Endothelial cell of umbilical vein (primary cell): ENCODE measurements around the gene DMD. TPM values are rescaled to one million over a fixed set of nuclear protein-coding genes. Genes with fewer than 3 reads are reported as not detected.

Experiments
- BruUV-seq: library from RNA; stranded (reverse); fragments of 400-500 nt; replicated peaks from 2 replicates; lab custom pipeline; 2021; lab: Mats Ljungman, UMichigan
- CTCF ChIA-PET: fragments of 300-600, 350-600 bp; sonication (Branson Sonifier 250); formaldehyde crosslinking; loops from one replicate; lab custom pipeline; 2021; ENCODE audit warnings: antibody characterized with exemption, inconsistent platforms; lab: Charles Lee
- POLR2A ChIA-PET: fragments of 300-600, 350-600 bp; sonication (Branson Sonifier 250); formaldehyde crosslinking; loops from one replicate; lab custom pipeline; 2021; ENCODE audit warnings: antibody characterized with exemption, inconsistent platforms; lab: Charles Lee
- DNase-seq: peaks from one replicate; pipeline ENCODE4 v3.0.0-alpha.2; 2011; ENCODE audit warnings: low read depth, low spot score
- FAIRE-seq: peaks from 2 replicates; lab custom pipeline; 2011; peaks lifted over from hg19 to GRCh38; lab: Jason Lieb, UNC
- H2AFZ ChIP-seq: 2 replicates; pipeline ENCODE4 v1.6.0; 2012; ENCODE audit warnings: low read depth, low read length, control low read depth, inconsistent platforms
- H3K27ac ChIP-seq: 2 replicates; pipeline ENCODE4 v1.5.1; 2011; ENCODE audit warnings: low read depth, mild to moderate bottlenecking, control low read depth, low read length, moderate library complexity; ENCODE audit not compliant: insufficient read depth
- H3K27me3 ChIP-seq, 2 experiments: 2 replicates each; pipeline versions ENCODE4 v1.6.0 to v1.6.1; 2011; ENCODE audit warnings: low read length in 2 of 2, mixed read lengths in 1 of 2; ENCODE audit not compliant: control insufficient read depth in 2 of 2, insufficient read depth in 2 of 2
- H3K36me3 ChIP-seq, 2 experiments: 2 replicates in 1 of 2; 3 replicates in 1 of 2; pipeline ENCODE4 v1.5.1; 2011; ENCODE audit warnings: low read length in 2 of 2, mild to moderate bottlenecking in 1 of 2, moderate library complexity in 1 of 2; ENCODE audit not compliant: control insufficient read depth in 2 of 2, insufficient read depth in 2 of 2; ENCODE audit errors: extremely low read depth in 1 of 2
- H3K4me1 ChIP-seq: 3 replicates; pipeline ENCODE4 v1.5.1; 2011; ENCODE audit warnings: mild to moderate bottlenecking, low read length; ENCODE audit not compliant: control insufficient read depth, insufficient read depth; ENCODE audit errors: extremely low read depth
- H3K4me2 ChIP-seq: 2 replicates; pipeline ENCODE4 v1.6.1; 2011; ENCODE audit warnings: low read length, control low read depth, mixed read lengths; ENCODE audit not compliant: insufficient read depth
- H3K4me3 ChIP-seq, 3 experiments: fragments of 200-600 bp in 1 of 3; sonication (generic), shearing (Covaris generic) in 1 of 3; replicated peaks in 1 of 3; 2 replicates each; pipeline ENCODE4 v1.5.1; 2011 to 2016; ENCODE audit warnings: control low read depth in 3 of 3, low read length in 3 of 3, mild to moderate bottlenecking in 2 of 3, inconsistent platforms in 1 of 3, low read depth in 1 of 3, moderate library complexity in 1 of 3; ENCODE audit not compliant: insufficient read depth in 1 of 3
- H3K79me2 ChIP-seq: 2 replicates; pipeline ENCODE4 v1.6.0; 2012; ENCODE audit warnings: low read length, inconsistent platforms; ENCODE audit not compliant: control insufficient read depth, insufficient read depth
- H3K9ac ChIP-seq: replicated peaks from 2 replicates; pipeline ENCODE3; 2011; ENCODE audit warnings: low read length, control low read depth; ENCODE audit not compliant: insufficient read depth; ENCODE audit errors: extremely low read depth
- H3K9me1 ChIP-seq: replicated peaks from 3 replicates; pipeline ENCODE4 v1.6.0; 2011; ENCODE audit warnings: mild to moderate bottlenecking, low read length; ENCODE audit not compliant: control insufficient read depth, insufficient read depth; ENCODE audit errors: extremely low read depth
- H3K9me3 ChIP-seq: replicated peaks from 2 replicates; pipeline ENCODE4 v1.5.1; 2012; ENCODE audit warnings: low read length, inconsistent platforms; ENCODE audit not compliant: control insufficient read depth, insufficient read depth
- H4K20me1 ChIP-seq: replicated peaks from 2 replicates; pipeline ENCODE3; 2011; ENCODE audit warnings: mild to moderate bottlenecking, low read length; ENCODE audit not compliant: control insufficient read depth, insufficient read depth; ENCODE audit errors: extremely low read depth
- CTCF ChIP-seq, 2 donors: IDR thresholded peaks; 1 replicate in 1 of 2; 2 replicates in 1 of 2; pipeline ENCODE4 v1.5.1; 2011; ENCODE audit warnings: low read length in 2 of 2, mild to moderate bottlenecking in 2 of 2, moderate library complexity in 2 of 2, control low read depth in 1 of 2, inconsistent platforms in 1 of 2, low read depth in 1 of 2; ENCODE audit not compliant: insufficient read depth in 1 of 2; ENCODE audit errors: extremely low read depth in 1 of 2
- EZH2 ChIP-seq: IDR thresholded peaks from 2 replicates; pipeline ENCODE4 v1.6.1; 2012; ENCODE audit warnings: borderline replicate concordance, low read depth, mild to moderate bottlenecking, moderate library complexity, low read length, inconsistent platforms; ENCODE audit not compliant: severe bottlenecking
- FOS ChIP-seq: IDR thresholded peaks from 2 replicates; pipeline ENCODE4 v1.6.1; 2011; ENCODE audit warnings: mild to moderate bottlenecking, low read length, moderate library complexity, borderline replicate concordance; ENCODE audit not compliant: insufficient read depth
- GATA2 ChIP-seq: IDR thresholded peaks from 2 replicates; pipeline ENCODE4 v1.7.0; 2011; ENCODE audit warnings: low read depth, mild to moderate bottlenecking, moderate library complexity, mixed read lengths, low read length; ENCODE audit not compliant: insufficient read length, insufficient read depth
- JUN ChIP-seq: IDR thresholded peaks from 2 replicates; pipeline ENCODE4 v1.6.1; 2011; ENCODE audit warnings: borderline replicate concordance, low read depth; ENCODE audit not compliant: insufficient read length, insufficient read depth
- MAX ChIP-seq: IDR thresholded peaks from 2 replicates; pipeline ENCODE4 v1.6.1; 2011; ENCODE audit not compliant: insufficient read depth, insufficient read length
- MYC ChIP-seq: IDR thresholded peaks from one replicate; pipeline ENCODE4 v1.6.1; 2011; ENCODE audit warnings: mild to moderate bottlenecking, low read depth, low read length
- POLR2A ChIP-seq: IDR thresholded peaks from 2 replicates; pipeline ENCODE4 v1.6.1; 2012; ENCODE audit warnings: low read depth, mild to moderate bottlenecking, control low read depth, low read length
- POLR2AphosphoS5 ChIP-seq: IDR thresholded peaks from 2 replicates; pipeline ENCODE4 v1.6.1; 2012; ENCODE audit warnings: low read depth, mild to moderate bottlenecking, control low read depth, low read length, moderate library complexity; ENCODE audit not compliant: insufficient read depth
- dilution Hi-C: fragments of 300-500 bp; cut with MboI; formaldehyde crosslinking; loops from one replicate; pipeline ENCODE4 v1.15.0; 2019; ENCODE audit warnings: low sequenced_read_pairs; ENCODE audit not compliant: extremely low pct_ligation_motif_present
- intact Hi-C: fragments of 100-400 bp; cut with micrococcal nuclease; formaldehyde crosslinking; loops from one replicate; pipeline ENCODE4 v1.10.0; 2022
- polyA plus RNA-seq, 4 experiments: library from polyadenylated mRNA; depleted of rRNA in 3 of 4; stranded (reverse) in 3 of 4; unstranded in 1 of 4; fragments of >200 nt; gene quantifications; 2 replicates each; pipeline versions ENCODE4 v1.2.1 to v1.2.3, GENCODE V29; 2011 to 2012; ENCODE audit warnings: missing spikeins in 1 of 4
- total RNA-seq: library from RNA; stranded (reverse); gene quantifications from 2 replicates; pipeline ENCODE4 v1.2.3, GENCODE V29; 2021

Gene DMD
- total and polyA plus RNA-seq, 2 donors (not counting 3 experiments of a cell fraction or from before 2014, with no cell fraction given), result 7.3 to 9.0 TPM

GRCh38 chrX:31653422-31653821 lies 1557.9 kb downstream of the DMD start:
- BruUV-seq, result no TSS peak
- no peaks in the 10 kb centered on the region for H3K79me2 ChIP-seq
- H2AFZ ChIP-seq, result no peak overlapping the region
- POLR2A ChIA-PET, result no interaction called here
- no peak for TF ChIP-seq MAX
- no peak for TF ChIP-seq GATA2
- TF ChIP-seq CTCF (IDR thresholded peaks at IDR 0.05; ENCODE audit: extremely low read depth in 1 of 2, insufficient read depth in 1 of 2, low read depth in 1 of 2, low read length in 2 of 2), result no peak
- no peak for TF ChIP-seq MYC
- TF ChIP-seq POLR2AphosphoS5, result no peak
- TF ChIP-seq FOS, result no peak
- no peak for TF ChIP-seq POLR2A
- TF ChIP-seq JUN, result no peak
- TF ChIP-seq EZH2, result no peak
- intact Hi-C loops, result loop anchor here (10.0 kb wide), 2 partner anchors 159 to 919 kb away; no protein-coding TSS in a partner anchor
- CTCF ChIA-PET, result interaction anchor here (1.0 kb wide), 1 partner anchor 439 kb away, joined by 3 read pairs; no protein-coding TSS in a partner anchor
- H3K9me3 ChIP-seq, result no peaks in the 10 kb centered on the region
- H3K9ac ChIP-seq, result no peak overlapping the region
- no peak overlapping the region for H3K27ac ChIP-seq
- dilution Hi-C loops, result no loop called here
- H3K9me1 ChIP-seq, result no peaks in the 10 kb centered on the region
- H3K4me3 ChIP-seq, result no peak overlapping the region
- no peaks in the 10 kb centered on the region for H3K4me1 ChIP-seq
- no peak overlapping the region for H3K4me2 ChIP-seq
- no peak for FAIRE-seq
- H3K27me3 ChIP-seq, result no peaks in the 10 kb centered on the region
- H3K36me3 ChIP-seq, result no peaks in the 10 kb centered on the region
- no peak for DNase-seq
- no peaks in the 10 kb centered on the region for H4K20me1 ChIP-seq
